ENCODE results near the gene FABP7.
A peak's percentile ranks its signal among the peaks of the same experiment; 100 is the strongest.

DNA sequence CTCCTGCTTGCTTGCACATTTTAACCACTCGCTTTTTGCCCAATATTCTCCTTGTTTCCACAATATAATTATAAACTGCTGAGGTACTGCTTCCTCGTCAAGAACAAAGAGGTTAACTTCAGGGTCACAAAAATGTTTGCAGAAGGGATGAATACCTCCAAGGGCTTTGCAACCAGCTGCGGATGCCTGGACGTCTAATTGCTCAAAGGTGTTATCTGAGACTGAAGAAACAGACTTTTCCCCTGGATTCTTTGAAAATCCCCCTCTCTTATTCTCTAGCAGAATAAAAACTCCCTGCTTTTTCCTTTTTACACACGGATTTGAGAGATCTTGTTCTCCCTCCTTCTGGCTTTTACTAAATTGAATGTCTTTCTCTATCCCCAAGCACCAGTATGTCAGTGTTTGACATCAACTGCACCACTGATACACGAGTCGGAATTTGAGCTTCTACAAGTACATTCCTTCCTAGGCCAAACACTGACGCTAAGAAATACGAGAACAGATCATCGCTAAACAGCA, 9.2 kb downstream of the FABP7 start:
- TF ChIP-seq, protein P1, sequence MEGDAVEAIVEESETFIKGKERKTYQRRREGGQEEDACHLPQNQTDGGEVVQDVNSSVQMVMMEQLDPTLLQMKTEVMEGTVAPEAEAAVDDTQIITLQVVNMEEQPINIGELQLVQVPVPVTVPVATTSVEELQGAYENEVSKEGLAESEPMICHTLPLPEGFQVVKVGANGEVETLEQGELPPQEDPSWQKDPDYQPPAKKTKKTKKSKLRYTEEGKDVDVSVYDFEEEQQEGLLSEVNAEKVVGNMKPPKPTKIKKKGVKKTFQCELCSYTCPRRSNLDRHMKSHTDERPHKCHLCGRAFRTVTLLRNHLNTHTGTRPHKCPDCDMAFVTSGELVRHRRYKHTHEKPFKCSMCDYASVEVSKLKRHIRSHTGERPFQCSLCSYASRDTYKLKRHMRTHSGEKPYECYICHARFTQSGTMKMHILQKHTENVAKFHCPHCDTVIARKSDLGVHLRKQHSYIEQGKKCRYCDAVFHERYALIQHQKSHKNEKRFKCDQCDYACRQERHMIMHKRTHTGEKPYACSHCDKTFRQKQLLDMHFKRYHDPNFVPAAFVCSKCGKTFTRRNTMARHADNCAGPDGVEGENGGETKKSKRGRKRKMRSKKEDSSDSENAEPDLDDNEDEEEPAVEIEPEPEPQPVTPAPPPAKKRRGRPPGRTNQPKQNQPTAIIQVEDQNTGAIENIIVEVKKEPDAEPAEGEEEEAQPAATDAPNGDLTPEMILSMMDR (IDR thresholded peaks at IDR 0.05), result no peak
- TF ChIP-seq POLR2A (IDR thresholded peaks at IDR 0.05) (no peak), POLR2AphosphoS5 (IDR thresholded peaks at IDR 0.05) (peak; percentile 50)
